Measurements from ENCODE around the gene ECHS1.

Gene ECHS1

GRCh38 chr10:133350283-133350949, 22.7 kb downstream of the ECHS1 start:
- TF ChIP-seq CTCF (IDR thresholded peaks at IDR 0.05; ENCODE audit: extremely low read depth, missing control alignments) = no peak
- no peak for DNase-seq (ENCODE audit: low spot score)

GRCh38 chr10:133349577-133350011, 23.6 kb downstream of the ECHS1 start:
- TF ChIP-seq CTCF (IDR thresholded peaks at IDR 0.05; ENCODE audit: extremely low read depth, missing control alignments) = no peak
- DNase-seq (ENCODE audit: low spot score) = no peak

- DNase-seq (ENCODE audit: low spot score) = no peak
- TF ChIP-seq CTCF (IDR thresholded peaks at IDR 0.05; ENCODE audit: extremely low read depth, missing control alignments) = no peak
Observed at GRCh38 chr10:133349160-133349568, 24.0 kb downstream of the ECHS1 start.

GRCh38 chr10:133347710-133348517, 25.2 kb downstream of the ECHS1 start:
- no peak for TF ChIP-seq CTCF (IDR thresholded peaks at IDR 0.05; ENCODE audit: extremely low read depth, missing control alignments)
- DNase-seq (ENCODE audit: low spot score) = no peak

- no peak for DNase-seq (ENCODE audit: low spot score)
- TF ChIP-seq CTCF (IDR thresholded peaks at IDR 0.05; ENCODE audit: extremely low read depth, missing control alignments) = no peak
Observed at GRCh38 chr10:133346413-133346812, 26.7 kb downstream of the ECHS1 start.

GRCh38 chr10:133344236-133344635, 28.9 kb downstream of the ECHS1 start:
- TF ChIP-seq CTCF (IDR thresholded peaks at IDR 0.05; ENCODE audit: extremely low read depth, missing control alignments) = no peak
- DNase-seq (ENCODE audit: low spot score) = no peak

- DNase-seq (ENCODE audit: low spot score) = no peak
- TF ChIP-seq CTCF (IDR thresholded peaks at IDR 0.05; ENCODE audit: extremely low read depth, missing control alignments) = no peak
Observed at GRCh38 chr10:133343558-133343957, 29.6 kb downstream of the ECHS1 start.
